Measurements from ENCODE around the gene ADCY1.
A peak's percentile ranks its signal among the peaks of the same experiment; 100 is the strongest.

ADCY1 gene

GRCh38 chr7:45568536-45569289 lies 5.5 kb upstream of the ADCY1 start:
- TF ChIP-seq JUND (IDR thresholded peaks at IDR 0.05; ENCODE audit: low read depth): no peak
- in situ Hi-C loops (cut with HindIII; ENCODE audit: low pct_unique_long_range_greater_than_20kb, low sequenced_read_pairs): no loop called here
- no peak for DNase-seq (ENCODE audit: low read depth in 1 of 2, low spot score in 1 of 2)

GRCh38 chr7:45569290-45569685 lies 4.9 kb upstream of the ADCY1 start:
- DNase-seq (ENCODE audit: low read depth in 1 of 2, low spot score in 1 of 2): no peak
- TF ChIP-seq JUND (IDR thresholded peaks at IDR 0.05; ENCODE audit: low read depth): no peak
- in situ Hi-C loops (cut with HindIII; ENCODE audit: low pct_unique_long_range_greater_than_20kb, low sequenced_read_pairs): no loop called here

- no peak for DNase-seq (ENCODE audit: low read depth in 1 of 2, low spot score in 1 of 2)
- no peak for TF ChIP-seq JUND (IDR thresholded peaks at IDR 0.05; ENCODE audit: low read depth)
- in situ Hi-C loops (cut with HindIII; ENCODE audit: low pct_unique_long_range_greater_than_20kb, low sequenced_read_pairs): no loop called here
Observed at GRCh38 chr7:45570797-45571196, 3.4 kb upstream of the ADCY1 start.

- no peak for TF ChIP-seq JUND (IDR thresholded peaks at IDR 0.05; ENCODE audit: low read depth)
- DNase-seq (ENCODE audit: low read depth in 1 of 2, low spot score in 1 of 2): no peak
- in situ Hi-C loops (cut with HindIII; ENCODE audit: low pct_unique_long_range_greater_than_20kb, low sequenced_read_pairs): no loop called here
Observed at GRCh38 chr7:45573204-45573603, 964 bp upstream of the ADCY1 start.

- no peak for TF ChIP-seq JUND (IDR thresholded peaks at IDR 0.05; ENCODE audit: low read depth)
- DNase-seq (ENCODE audit: low read depth in 1 of 2, low spot score in 1 of 2): no peak
- in situ Hi-C loops (cut with HindIII; ENCODE audit: low pct_unique_long_range_greater_than_20kb, low sequenced_read_pairs): no loop called here
Observed at GRCh38 chr7:45574416-45574668, 174 bp downstream of the ADCY1 start.

GRCh38 chr7:45574669-45575500 lies 717 bp downstream of the ADCY1 start:
- in situ Hi-C loops (cut with HindIII; ENCODE audit: low pct_unique_long_range_greater_than_20kb, low sequenced_read_pairs): no loop called here
- no peak for TF ChIP-seq JUND (IDR thresholded peaks at IDR 0.05; ENCODE audit: low read depth)
- DNase-seq (ENCODE audit: low read depth in 1 of 2, low spot score in 1 of 2): peak; percentile 66 to 92

- in situ Hi-C loops (cut with HindIII; ENCODE audit: low pct_unique_long_range_greater_than_20kb, low sequenced_read_pairs): no loop called here
- TF ChIP-seq JUND (IDR thresholded peaks at IDR 0.05; ENCODE audit: low read depth): no peak
- DNase-seq (ENCODE audit: low read depth in 1 of 2, low spot score in 1 of 2): no peak
Observed at GRCh38 chr7:45575501-45576248, 1.5 kb downstream of the ADCY1 start.

GRCh38 chr7:45576249-45576929 lies 2.2 kb downstream of the ADCY1 start:
- TF ChIP-seq JUND (IDR thresholded peaks at IDR 0.05; ENCODE audit: low read depth): no peak
- in situ Hi-C loops (cut with HindIII; ENCODE audit: low pct_unique_long_range_greater_than_20kb, low sequenced_read_pairs): no loop called here
- DNase-seq (ENCODE audit: low read depth in 1 of 2, low spot score in 1 of 2): no peak

- DNase-seq (ENCODE audit: low read depth in 1 of 2, low spot score in 1 of 2): no peak
- TF ChIP-seq JUND (IDR thresholded peaks at IDR 0.05; ENCODE audit: low read depth): no peak
- in situ Hi-C loops (cut with HindIII; ENCODE audit: low pct_unique_long_range_greater_than_20kb, low sequenced_read_pairs): no loop called here
Observed at GRCh38 chr7:45578022-45578421, 3.9 kb downstream of the ADCY1 start.

GRCh38 chr7:45578467-45578866 lies 4.3 kb downstream of the ADCY1 start:
- no peak for DNase-seq (ENCODE audit: low read depth in 1 of 2, low spot score in 1 of 2)
- TF ChIP-seq JUND (IDR thresholded peaks at IDR 0.05; ENCODE audit: low read depth): no peak
- in situ Hi-C loops (cut with HindIII; ENCODE audit: low pct_unique_long_range_greater_than_20kb, low sequenced_read_pairs): no loop called here

- TF ChIP-seq JUND (IDR thresholded peaks at IDR 0.05; ENCODE audit: low read depth): no peak
- in situ Hi-C loops (cut with HindIII; ENCODE audit: low pct_unique_long_range_greater_than_20kb, low sequenced_read_pairs): no loop called here
- no peak for DNase-seq (ENCODE audit: low read depth in 1 of 2, low spot score in 1 of 2)
Observed at GRCh38 chr7:45579391-45579801, 5.2 kb downstream of the ADCY1 start.

GRCh38 chr7:45580053-45580872 lies 6.1 kb downstream of the ADCY1 start:
- no peak for DNase-seq (ENCODE audit: low read depth in 1 of 2, low spot score in 1 of 2)
- TF ChIP-seq JUND (IDR thresholded peaks at IDR 0.05; ENCODE audit: low read depth): no peak

More at GRCh38 chr7:45580053-45580872, 6.1 kb downstream of the ADCY1 start:
- in situ Hi-C loops (cut with HindIII; ENCODE audit: low pct_unique_long_range_greater_than_20kb, low sequenced_read_pairs): no loop called here
